SK-N-MC (cell line): ENCODE measurements around the gene TCOF1.

Experiments used
- EZH2 ChIP-seq: fragments of 200-600 bp; sonication (generic); IDR thresholded peaks from one replicate; pipeline ENCODE4 v1.6.1; 2017; ENCODE audit warnings: antibody characterized with exemption
- POLR2AphosphoS5 ChIP-seq: IDR thresholded peaks from 2 replicates; pipeline ENCODE4 v1.6.1; 2012; ENCODE audit warnings: mild to moderate bottlenecking, low read depth, low read length, borderline replicate concordance

DNA sequence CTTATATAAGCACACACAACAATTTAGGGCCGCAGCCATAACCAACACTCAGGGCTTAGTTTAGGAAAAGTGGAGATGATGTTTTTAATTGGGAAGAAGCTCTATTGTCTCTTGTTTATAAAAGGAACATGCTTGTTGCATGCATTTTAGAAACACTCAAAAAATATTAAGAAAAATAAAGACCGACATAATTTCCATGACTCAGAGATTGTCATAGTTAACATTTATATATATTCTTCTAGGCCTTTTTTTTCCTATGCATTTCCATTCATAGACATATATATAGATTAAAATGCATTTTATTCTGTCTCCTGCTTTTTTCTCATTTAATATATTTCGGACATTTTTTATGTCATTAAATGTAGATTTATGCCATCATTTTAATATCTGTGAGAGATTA, 41.2 kb upstream of the TCOF1 start:
- TF ChIP-seq POLR2AphosphoS5: no peak
- no peak for TF ChIP-seq EZH2
